Right atrium auricular region (tissue), 2 donors: ENCODE results near the gene SLC12A8. TPM values are rescaled to one million over a fixed set of nuclear protein-coding genes. Genes with fewer than 3 reads are reported as not detected.

Source experiments
- DNase-seq: peaks from one replicate; pipeline ENCODE4 v3.0.0-alpha.2; 2019; ENCODE audit warnings: low spot score
- H3K27ac ChIP-seq, 2 donors: fragments of 200-600 bp; sonication (generic); 1 replicate in 1 of 2; 2 replicates in 1 of 2; pipeline ENCODE4 v1.5.1; 2016 to 2019
- H3K27me3 ChIP-seq, 2 donors: fragments of 200-600 bp; sonication (generic); one replicate each; pipeline versions ENCODE4 v1.5.1 to v1.6.0; 2017 to 2019
- H3K36me3 ChIP-seq: fragments of 200-600 bp; sonication (generic); one replicate; pipeline ENCODE4 v1.5.1; 2016
- H3K4me1 ChIP-seq, 2 donors: fragments of 200-600 bp; sonication (generic); one replicate each; pipeline versions ENCODE4 v1.5.1 to v1.6.0; 2017 to 2019
- H3K4me3 ChIP-seq, 2 donors: fragments of 200-600 bp; sonication (generic); 1 replicate in 1 of 2; 2 replicates in 1 of 2; pipeline ENCODE4 v1.5.1; 2017 to 2019; ENCODE audit warnings: mild to moderate bottlenecking in 1 of 2, moderate library complexity in 1 of 2
- H3K9me3 ChIP-seq, 2 donors: fragments of 200-600 bp; sonication (generic); one replicate each; pipeline ENCODE4 v1.5.1; 2019
- total RNA-seq, 2 donors: library from RNA; depleted of rRNA; stranded (reverse); fragments of >200 nt; gene quantifications; one replicate each; pipeline ENCODE4 v1.1.0, GENCODE V29; 2016
- TF ChIP-seq, protein P1 (sequence below), 2 donors: fragments of 200-600 bp; sonication (generic); IDR thresholded peaks; one replicate each; pipeline ENCODE4 v1.5.1; 2019; ENCODE audit warnings: antibody characterized with exemption in 2 of 2

Gene SLC12A8
- total RNA-seq, 2 donors from 2014 or later: 1.1 to 1.9 TPM

DNA sequence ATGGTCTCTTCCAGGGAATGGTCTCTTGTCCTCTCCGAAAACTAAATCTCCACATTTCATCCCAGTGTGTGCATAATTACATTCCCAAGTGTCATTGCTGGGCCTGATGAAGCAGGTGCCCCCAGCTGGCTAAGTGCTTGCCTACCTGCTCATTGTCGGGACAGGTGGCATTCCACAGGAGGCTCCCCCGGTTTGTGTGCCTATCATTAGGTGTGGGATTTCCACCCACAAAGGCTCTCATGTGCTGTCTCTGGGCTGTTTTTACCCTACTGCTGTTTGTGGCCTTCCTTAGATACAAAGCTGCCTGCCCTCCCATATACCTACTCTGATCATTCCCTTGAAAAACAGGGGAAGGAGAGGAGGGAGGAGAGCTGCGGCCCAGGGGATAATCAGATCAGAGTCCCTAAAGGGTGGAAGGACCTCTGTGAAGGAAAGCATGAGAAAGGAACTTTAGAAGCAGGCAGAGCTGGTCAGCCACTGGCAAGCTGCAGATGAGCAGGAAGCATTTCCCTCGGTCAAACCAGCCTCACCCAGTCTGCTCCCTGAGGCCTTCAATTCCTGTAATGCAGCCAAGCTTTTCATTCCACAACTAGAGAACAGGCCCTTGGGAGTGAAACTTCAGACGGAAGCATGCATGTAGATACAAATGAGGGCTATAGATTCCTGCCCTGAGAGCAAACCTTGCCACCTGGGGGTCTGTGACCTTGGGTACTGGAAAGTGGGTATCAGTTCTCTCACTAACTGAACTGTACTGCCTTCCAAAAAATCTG, 96.1 kb downstream of the SLC12A8 start:
- TF ChIP-seq, protein P1, sequence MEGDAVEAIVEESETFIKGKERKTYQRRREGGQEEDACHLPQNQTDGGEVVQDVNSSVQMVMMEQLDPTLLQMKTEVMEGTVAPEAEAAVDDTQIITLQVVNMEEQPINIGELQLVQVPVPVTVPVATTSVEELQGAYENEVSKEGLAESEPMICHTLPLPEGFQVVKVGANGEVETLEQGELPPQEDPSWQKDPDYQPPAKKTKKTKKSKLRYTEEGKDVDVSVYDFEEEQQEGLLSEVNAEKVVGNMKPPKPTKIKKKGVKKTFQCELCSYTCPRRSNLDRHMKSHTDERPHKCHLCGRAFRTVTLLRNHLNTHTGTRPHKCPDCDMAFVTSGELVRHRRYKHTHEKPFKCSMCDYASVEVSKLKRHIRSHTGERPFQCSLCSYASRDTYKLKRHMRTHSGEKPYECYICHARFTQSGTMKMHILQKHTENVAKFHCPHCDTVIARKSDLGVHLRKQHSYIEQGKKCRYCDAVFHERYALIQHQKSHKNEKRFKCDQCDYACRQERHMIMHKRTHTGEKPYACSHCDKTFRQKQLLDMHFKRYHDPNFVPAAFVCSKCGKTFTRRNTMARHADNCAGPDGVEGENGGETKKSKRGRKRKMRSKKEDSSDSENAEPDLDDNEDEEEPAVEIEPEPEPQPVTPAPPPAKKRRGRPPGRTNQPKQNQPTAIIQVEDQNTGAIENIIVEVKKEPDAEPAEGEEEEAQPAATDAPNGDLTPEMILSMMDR (IDR thresholded peaks at IDR 0.05): no peak
- peak overlapping the region; percentile 21 to 25 for H3K27ac ChIP-seq

DNA sequence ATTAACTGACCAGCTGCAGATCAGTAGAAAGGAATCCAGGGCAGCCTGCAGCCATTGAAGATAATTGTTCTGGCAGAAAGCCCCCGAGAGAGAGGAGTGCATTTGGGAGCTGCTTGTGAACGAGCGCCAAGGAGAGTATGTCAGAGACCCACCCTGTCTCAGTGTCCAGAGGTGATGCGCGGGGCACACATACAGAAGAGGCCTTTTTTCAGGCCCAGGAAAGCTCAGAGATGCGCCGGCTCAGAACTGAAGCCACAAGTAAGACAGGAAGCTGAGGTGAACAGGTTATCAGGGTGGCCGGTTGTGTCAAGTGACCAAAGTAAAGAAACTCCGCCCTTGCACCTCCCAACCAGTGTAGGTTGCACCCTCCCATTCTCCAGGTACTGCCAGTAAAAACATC, 96.9 kb downstream of the SLC12A8 start:
- Histone ChIP-seq H3K4me1 (peaks cover 0 to 39% of the 10 kb centered on the region in 2 donors), H3K4me3 (no peak overlapping the region), H3K27me3 (no peaks in the 10 kb centered on the region), H3K27ac (no peak overlapping the region), H3K36me3 (no peaks in the 10 kb centered on the region), H3K9me3 (no peaks in the 10 kb centered on the region)
- TF ChIP-seq, protein P1 (IDR thresholded peaks at IDR 0.05): no peak
- no peak for DNase-seq

More for the DNA sequence above, 96.1 kb downstream of the SLC12A8 start:
- Histone ChIP-seq H3K36me3 (no peaks in the 10 kb centered on the region), H3K4me3 (no peak overlapping the region), H3K4me1 (peaks cover 0 to 48% of the 10 kb centered on the region in 2 donors), H3K9me3 (no peaks in the 10 kb centered on the region), H3K27me3 (no peaks in the 10 kb centered on the region)
- no peak for DNase-seq

DNA sequence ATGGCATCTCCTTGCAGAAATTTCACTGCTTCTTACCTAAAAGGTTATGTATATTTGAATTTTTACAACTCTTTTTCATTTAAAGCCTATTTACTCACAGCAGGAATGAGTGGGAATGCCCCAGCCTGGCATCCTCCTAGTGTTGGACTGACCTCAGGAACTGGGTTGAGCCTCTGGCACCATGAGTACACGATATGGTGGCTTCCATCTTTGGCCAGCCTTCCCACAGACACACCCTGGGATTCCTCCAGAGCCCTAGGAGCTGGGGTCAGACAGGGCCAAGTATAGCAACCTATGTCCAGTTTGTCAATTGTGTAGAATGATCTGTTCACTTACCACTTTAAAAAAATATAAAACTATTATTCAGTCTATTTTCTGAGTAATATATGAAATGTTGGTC, 99.6 kb downstream of the SLC12A8 start:
- Histone ChIP-seq H3K9me3 (no peaks in the 10 kb centered on the region), H3K4me1 (peaks cover 0 to 39% of the 10 kb centered on the region in 2 donors), H3K4me3 (no peak overlapping the region), H3K36me3 (no peaks in the 10 kb centered on the region), H3K27ac (no peak overlapping the region), H3K27me3 (no peaks in the 10 kb centered on the region)
- TF ChIP-seq, protein P1 (IDR thresholded peaks at IDR 0.05): no peak
- DNase-seq: no peak

DNA sequence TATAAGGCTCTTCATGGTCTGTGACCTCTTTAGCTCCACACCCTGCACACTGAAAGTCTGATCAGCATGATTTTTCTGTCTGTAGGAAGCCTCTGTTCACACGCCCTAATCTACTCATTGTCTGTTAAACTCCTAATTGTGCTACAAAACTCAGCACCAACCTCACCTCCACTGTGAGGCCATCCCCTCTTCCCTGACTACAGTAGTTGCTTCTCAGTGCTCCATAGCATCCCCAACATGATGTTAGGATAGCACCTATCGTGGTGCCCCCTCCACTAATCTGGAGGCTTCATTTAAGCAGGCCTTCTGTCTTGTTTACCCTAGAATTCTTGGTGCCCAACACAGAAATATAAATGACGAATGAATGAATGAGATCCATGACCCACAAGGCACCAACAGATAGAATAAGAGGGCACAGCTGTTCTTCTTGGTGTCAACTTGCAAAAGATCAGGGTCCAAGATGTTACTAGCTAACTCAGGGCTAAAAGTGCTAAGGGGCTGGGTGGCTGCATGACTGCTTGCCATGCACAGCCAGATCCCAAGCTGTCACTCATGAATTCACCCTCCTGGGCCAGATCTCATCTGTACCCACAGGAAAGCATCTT, 101.6 kb downstream of the SLC12A8 start:
- Histone ChIP-seq H3K4me1 (peaks cover 0 to 22% of the 10 kb centered on the region in 2 donors), H3K4me3 (no peak overlapping the region), H3K9me3 (no peaks in the 10 kb centered on the region), H3K27me3 (no peaks in the 10 kb centered on the region), H3K27ac (no peak overlapping the region), H3K36me3 (no peaks in the 10 kb centered on the region)
- no peak for DNase-seq
- TF ChIP-seq, protein P1 (IDR thresholded peaks at IDR 0.05): no peak

DNA sequence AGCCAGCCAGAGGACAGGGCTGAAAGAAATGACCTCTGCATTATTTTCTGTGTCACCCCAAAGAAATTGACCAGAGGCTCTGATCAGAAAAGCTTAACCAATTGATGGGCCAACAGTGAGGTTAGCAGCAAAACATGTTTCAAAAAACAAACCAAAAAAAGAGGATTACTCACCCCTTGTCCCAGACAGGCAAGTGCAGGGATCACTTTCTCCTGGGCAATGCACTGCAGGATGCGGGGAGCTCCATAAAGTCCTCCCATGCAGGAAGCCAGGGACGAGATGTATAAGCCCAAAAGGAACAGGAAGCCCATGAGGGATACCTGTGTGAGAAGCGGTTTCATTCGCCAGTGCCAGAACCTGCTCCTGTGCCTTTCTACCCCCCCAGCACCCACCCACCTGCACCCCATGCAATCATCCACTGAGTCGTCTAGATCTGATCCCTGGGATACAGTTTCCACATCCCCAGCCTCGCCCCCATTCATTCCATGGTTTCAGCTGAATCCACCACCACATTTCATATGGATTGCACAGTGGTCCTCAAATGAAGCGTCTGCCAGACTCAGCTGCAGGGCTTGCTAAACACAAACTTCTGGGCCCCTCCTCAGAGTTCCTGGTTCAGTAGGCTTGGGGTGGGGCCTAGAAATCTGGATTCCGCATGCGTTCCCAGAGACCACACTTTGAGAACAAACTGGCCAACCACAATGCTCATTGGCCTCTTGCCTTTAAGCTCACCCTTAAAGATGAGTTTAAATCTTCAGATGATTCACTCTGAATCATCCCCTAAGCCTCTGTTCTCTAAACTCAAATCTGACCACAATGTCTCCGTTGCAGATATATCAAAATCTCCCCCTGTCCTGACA, 102.3 kb downstream of the SLC12A8 start:
- no peak overlapping the region for H3K27ac ChIP-seq
- TF ChIP-seq, protein P1 (IDR thresholded peaks at IDR 0.05): no peak
- H3K4me1 ChIP-seq: peaks cover 0 to 15% of the 10 kb centered on the region in 2 donors
- H3K36me3 ChIP-seq: no peaks in the 10 kb centered on the region
- DNase-seq: no peak
- H3K27me3 ChIP-seq: no peaks in the 10 kb centered on the region
- no peaks in the 10 kb centered on the region for H3K9me3 ChIP-seq
- no peak overlapping the region for H3K4me3 ChIP-seq
